H1 (cell line): ENCODE data around the gene ZBTB37. TPM values are rescaled to one million over a fixed set of nuclear protein-coding genes. Genes with fewer than 3 reads are reported as not detected.

ENCODE experiments used
- CHD7 ChIP-seq: fragments of 300-600 bp; sonication (generic); IDR thresholded peaks from 2 replicates; pipeline ENCODE4 v1.7.1; 2012; ENCODE audit warnings: low read length, moderate library complexity, mild to moderate bottlenecking, inconsistent platforms; ENCODE audit not compliant: insufficient replicate concordance
- NANOG ChIP-seq: IDR thresholded peaks from 2 replicates; pipeline ENCODE4 v1.6.1; 2011; ENCODE audit warnings: low read length, low read depth, mild to moderate bottlenecking, inconsistent platforms; ENCODE audit not compliant: insufficient read depth, poor library complexity, severe bottlenecking
- RAD21 ChIP-seq, 2 experiments: IDR thresholded peaks in 1 of 2; conservative IDR thresholded peaks in 1 of 2; 2 replicates each; pipeline ENCODE4 v1.6.1; 2011; ENCODE audit warnings: low read depth in 2 of 2, low read length in 2 of 2, improper control_type of control experiment in 1 of 2, inconsistent platforms in 1 of 2, mild to moderate bottlenecking in 1 of 2, moderate library complexity in 1 of 2
- polyA plus RNA-seq, 7 experiments: library from polyadenylated mRNA; depleted of rRNA in 3 of 7; stranded (reverse) in 5 of 7; unstranded in 2 of 7; fragments of >200 nt in 5 of 7; fragments of 200-250 nt in 2 of 7; gene quantifications; 1 replicate in 5 of 7; 2 replicates in 1 of 7; 4 replicates in 1 of 7; pipeline versions ENCODE4 v1.2.1 to v1.2.3, GENCODE V29; 2011 to 2013; ENCODE audit warnings: missing spikeins in 2 of 7, mixed read lengths in 2 of 7
- total RNA-seq: library from RNA; stranded (reverse); fragmentation: NEBNext Ultra II Directional; extraction: Animal tissue kit (Norgen Biotek cat#: 25700); gene quantifications from 2 replicates; pipeline ENCODE4 v1.2.1, GENCODE V29; 2021

The ZBTB37 gene
- total and polyA plus RNA-seq, 2 of the 8 experiments (the other 6 are each of a cell fraction or from before 2014, with no cell fraction given) = 1.7 to 12.5 TPM

GRCh38 chr1:173934440-173934839, 66.3 kb downstream of the ZBTB37 start (continued):
- TF ChIP-seq CHD7 (peak; percentile 44), NANOG (no peak), RAD21 (IDR thresholded peaks at IDR 0.05 in 1 of 2, conservative IDR thresholded peaks at IDR 0.05 in 1 of 2; ENCODE audit: low read depth in 2 of 2, low read length in 2 of 2) (no peak)
